Measurements from ENCODE around the gene ARHGEF19.
"Not testable (repeated sequence)": the region's sequence is repeated elsewhere in the genome, so short reads cannot be mapped to it uniquely, and the experiment has no call there.

ARHGEF19 gene

DNA sequence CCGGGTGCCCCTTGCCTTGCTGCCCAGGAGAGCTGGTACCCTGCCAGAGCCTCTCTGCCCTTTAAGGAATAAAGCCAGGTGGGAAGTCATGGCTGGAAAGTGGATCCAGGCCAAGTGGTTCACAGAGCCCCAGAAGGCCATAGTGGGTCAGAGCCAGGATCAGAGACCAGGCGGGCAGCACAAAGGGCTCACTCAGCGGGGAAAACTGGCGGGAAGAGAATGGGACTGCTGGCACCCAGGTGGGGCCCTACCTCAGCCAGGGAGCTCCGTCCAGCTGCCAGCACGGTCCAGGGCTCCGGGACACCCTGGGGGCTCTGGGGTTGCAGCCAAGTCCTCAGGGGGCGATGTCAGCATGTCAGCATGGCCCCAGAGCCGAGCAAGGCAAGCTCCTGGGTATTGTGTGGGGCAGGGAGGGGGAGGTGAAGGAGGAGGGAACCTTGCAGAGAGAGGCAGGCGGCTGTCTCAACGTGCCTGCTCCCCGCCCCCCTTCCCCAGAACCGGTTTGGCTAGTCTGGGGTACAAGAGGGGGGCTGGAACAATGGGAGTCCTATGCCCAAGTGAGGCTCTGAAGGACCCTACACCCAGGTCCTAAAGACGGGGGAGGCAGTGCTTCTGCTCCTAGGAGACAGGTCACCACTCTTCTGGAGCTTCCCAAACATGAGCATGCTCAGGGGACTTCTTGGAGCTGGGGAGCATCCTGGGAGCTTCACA lies at the start of gene ARHGEF19:
Gene ARHGEF19 (minus strand): TSS at position 402 of the 711 bp plus-strand sequence. CDS start 3,598 bp downstream, outside the sequence.
- no peak for DNase-seq (ENCODE audit: low spot score)

- no peak for DNase-seq (ENCODE audit: low spot score)
These were observed 49.6 kb upstream of the ARHGEF19 start for GRCh38 chr1:16262067-16262466.

DNA sequence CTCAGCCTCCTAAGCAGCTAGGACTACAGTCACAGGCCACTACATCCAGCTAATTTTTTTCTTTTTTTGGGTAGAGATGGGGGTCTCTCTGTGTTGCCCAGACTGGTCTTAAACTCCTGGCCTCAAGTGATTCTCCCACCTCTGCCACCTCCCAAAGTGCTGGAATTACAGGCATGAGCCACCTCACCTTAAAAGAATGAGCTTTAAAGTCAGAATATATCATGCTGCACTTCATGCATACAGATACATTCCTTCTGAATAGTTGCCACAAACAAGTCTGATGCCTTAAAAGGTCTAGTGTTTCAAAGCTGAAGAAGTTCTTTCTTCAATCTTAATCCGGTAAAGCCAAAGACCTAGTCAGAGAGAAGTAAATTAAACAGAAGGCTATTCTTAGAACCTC lies 48.4 kb upstream of the ARHGEF19 start:
- no peak for DNase-seq (ENCODE audit: low spot score)

- no peak for DNase-seq (ENCODE audit: low spot score)
These were observed 46.2 kb upstream of the ARHGEF19 start for GRCh38 chr1:16258591-16259135.

- no peak for DNase-seq (ENCODE audit: low spot score)
These were observed 45.5 kb upstream of the ARHGEF19 start for GRCh38 chr1:16257968-16258367.

DNA sequence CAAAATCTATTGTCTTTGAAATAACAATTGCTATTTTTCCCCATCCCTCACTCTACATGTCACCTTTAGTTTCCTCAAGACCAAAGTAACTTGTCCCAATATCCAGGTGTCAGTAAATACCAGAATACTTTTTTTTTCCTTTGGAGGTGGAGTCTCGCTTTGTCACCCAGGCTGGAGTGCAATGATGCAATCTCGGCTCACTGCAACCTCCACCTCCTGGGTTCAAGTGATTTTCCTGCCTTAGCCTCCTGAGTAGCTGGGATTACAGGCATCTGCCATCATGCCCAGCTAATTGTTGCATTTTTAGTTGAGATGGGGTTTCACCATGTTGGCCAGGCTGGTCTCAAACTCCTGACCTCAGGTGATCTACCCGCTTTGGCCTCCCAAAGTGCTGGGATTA lies 45.1 kb upstream of the ARHGEF19 start:
- not testable (repeated sequence) for DNase-seq (ENCODE audit: low spot score)

DNA sequence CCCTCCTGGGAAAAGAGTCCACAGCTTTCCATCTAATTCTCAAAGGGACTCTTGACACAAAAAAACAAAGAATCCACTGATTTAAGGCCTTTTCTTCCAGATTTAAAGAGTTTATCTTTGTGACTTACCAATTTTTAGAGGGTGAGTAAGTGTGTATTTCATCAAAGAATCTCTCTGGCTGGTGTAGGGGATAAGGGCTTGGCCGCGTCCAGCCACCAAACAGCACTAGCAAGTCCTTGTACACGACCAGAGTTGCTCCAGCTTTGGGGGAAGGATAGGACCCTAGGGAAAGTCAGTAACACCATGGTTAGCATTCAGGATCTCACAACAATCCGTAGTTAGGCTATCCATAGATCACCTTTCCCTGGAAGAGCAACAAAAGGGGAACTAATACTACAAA lies 44.0 kb upstream of the ARHGEF19 start:
- DNase-seq (ENCODE audit: low spot score) = no peak

- no peak for DNase-seq (ENCODE audit: low spot score)
These were observed 41.9 kb upstream of the ARHGEF19 start for GRCh38 chr1:16254263-16254928.

DNA sequence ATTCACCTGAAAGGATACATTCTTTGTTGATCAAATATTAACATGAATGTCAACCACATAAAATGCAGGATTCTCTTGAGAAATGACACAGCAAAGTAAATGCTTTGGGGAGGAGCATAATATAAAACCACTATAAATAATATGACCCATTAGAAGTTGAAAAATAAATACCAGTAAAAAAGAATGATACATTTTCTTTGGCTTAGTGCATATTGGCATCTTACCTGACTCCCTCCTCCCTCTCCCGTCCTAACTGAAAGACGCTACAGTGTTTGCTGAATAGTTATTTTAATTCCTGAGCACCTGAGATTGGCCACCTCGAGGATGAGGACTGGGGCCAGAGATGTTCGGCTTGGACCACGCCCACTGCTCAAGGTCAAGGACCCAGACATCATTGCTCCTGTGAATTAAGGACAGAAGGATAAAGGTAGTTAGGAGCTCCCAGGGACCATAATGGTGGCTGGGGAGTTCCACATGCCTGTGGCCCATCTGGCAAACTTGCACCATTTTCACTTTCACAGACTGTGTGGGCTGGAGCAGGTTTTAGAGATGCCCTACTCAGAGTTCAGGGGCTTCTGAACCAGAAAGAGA lies 41.0 kb upstream of the ARHGEF19 start:
- no peak for DNase-seq (ENCODE audit: low spot score)

GRCh38 chr1:16252912-16253311 lies 40.5 kb upstream of the ARHGEF19 start:
- no peak for DNase-seq (ENCODE audit: low spot score)

- no peak for DNase-seq (ENCODE audit: low spot score)
These were observed 38.9 kb upstream of the ARHGEF19 start for GRCh38 chr1:16251381-16251780.

DNA sequence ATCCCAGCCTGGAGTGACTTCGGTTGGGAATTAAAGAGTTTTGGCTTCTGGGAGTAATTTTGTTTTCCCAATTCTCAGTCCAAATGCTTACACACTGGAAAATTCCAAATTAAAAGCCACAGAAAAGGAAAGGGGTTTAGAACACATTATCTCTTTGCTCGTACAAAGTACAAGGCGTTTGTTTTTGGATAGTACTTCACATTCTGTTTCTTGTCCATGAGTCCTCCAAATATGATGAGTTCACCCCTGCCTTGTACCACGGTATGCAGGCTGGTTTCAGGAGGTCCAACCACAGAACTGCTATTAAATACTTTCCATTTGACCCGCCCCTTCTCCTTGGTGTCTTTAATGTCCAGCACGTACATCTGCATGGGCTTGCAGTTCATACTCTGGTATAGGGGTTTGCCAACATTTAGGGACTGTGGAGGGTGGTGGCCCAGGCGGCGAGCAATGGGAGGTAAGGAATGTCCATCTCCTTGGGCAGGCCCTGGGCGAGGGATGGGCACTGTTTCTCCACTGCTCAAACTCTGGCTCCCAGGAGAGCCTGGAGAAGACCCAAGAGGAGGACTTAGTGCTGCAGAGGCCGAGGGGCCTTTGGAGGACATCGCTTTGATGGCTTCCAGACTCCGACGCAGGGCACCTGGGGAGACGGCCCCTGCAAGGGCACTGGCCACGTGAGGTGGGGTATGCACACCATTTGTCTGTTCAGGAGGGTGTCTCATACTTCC lies 38.2 kb upstream of the ARHGEF19 start:
- DNase-seq (ENCODE audit: low spot score) = no peak

DNA sequence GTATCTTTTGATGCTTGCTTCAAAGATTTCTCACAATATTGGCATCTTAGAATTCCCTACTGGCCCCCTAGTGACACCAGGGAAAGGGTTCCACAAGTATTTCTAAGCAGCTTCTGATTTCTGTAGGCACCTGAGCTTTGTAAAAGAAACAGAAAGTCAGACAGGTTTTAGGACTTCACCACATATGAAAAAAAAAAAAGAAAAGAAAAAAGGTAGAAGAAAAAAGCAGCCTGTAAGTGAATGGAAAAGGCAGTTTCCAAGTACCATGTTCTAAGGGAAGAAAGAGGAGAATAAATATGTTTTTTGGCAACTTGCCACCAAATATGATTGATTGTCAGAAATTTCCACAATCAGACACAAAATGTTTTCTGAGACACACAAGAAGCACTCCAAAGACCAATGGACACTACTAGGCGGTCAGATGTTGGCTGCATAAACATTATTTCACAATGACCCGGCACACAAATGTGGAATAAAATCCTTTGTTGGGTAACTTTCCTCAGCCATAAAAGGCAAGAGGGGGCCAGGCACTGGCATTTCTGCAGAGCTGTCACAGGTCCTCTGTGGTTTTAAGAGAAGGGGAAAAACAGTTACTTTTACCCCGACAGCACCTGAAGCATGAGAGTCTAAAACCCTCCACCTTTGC lies 37.3 kb upstream of the ARHGEF19 start:
- no peak for DNase-seq (ENCODE audit: low spot score)

DNA sequence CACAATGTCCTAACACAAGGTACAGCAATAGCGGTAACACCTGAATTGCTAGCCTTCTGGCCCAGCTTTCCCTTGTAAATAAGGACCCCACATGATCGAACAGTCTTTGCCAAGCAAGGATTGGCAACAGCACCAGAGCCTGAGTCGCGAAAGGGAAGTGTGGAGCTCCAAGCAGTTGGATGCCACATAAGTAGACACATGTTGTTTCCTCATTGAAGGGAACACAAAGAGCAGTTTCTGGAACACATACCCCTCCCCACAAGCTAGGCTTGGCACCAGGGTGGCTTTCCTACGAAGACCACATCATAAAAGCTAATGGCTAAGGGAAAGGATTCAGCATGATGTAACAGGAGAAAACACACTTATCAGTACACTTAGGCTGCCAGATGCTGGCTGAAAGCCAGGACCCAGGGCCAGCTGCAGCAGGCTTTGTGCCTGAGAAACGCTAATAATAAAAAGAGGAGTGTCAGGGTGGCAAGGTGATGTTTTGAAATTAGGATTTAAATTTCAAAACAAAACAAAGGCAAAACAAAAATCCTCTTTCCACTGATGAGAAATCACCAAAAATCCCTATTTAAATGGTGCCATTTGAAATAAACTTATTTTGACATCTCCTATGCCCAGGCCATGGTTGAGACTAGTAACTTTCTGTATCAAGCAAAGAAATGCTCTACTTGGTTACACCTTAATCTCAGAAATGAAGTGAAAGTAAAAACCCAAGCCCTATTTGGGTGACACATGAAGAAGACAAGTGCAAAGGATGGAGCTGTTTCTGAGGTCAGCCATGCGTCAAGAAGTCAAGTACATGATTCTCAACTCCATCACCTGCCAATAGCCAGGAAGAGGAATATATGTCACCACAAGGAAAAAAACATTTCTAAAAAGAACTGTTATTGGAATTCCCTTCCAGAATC lies 36.4 kb upstream of the ARHGEF19 start:
- no peak for DNase-seq (ENCODE audit: low spot score)

GRCh38 chr1:16248007-16248436 lies 35.6 kb upstream of the ARHGEF19 start:
- DNase-seq (ENCODE audit: low spot score) = no peak

GRCh38 chr1:16247441-16247840 lies 35.0 kb upstream of the ARHGEF19 start:
- DNase-seq (ENCODE audit: low spot score) = no peak

DNA sequence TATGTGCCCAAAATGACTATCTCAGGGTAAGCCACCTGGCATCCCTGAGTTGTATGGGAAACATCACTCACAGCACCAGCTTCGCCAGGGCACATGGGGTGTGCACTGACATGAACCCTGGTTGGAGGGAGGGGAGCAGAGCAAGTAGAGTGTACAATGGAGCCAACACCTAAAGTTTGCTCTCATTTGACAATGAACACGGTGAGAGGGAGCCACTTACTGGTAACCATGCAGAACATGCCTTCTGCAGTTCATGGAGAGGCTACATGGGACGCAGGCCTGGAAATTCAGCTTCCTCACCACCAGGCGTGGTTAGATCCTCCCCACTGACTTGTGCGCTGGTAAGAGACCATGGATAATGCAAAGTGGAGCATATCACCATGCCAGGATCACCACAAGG lies 34.5 kb upstream of the ARHGEF19 start:
- DNase-seq (ENCODE audit: low spot score) = no peak

GRCh38 chr1:16246239-16246638 lies 33.8 kb upstream of the ARHGEF19 start:
- DNase-seq (ENCODE audit: low spot score) = not testable (repeated sequence)

DNA sequence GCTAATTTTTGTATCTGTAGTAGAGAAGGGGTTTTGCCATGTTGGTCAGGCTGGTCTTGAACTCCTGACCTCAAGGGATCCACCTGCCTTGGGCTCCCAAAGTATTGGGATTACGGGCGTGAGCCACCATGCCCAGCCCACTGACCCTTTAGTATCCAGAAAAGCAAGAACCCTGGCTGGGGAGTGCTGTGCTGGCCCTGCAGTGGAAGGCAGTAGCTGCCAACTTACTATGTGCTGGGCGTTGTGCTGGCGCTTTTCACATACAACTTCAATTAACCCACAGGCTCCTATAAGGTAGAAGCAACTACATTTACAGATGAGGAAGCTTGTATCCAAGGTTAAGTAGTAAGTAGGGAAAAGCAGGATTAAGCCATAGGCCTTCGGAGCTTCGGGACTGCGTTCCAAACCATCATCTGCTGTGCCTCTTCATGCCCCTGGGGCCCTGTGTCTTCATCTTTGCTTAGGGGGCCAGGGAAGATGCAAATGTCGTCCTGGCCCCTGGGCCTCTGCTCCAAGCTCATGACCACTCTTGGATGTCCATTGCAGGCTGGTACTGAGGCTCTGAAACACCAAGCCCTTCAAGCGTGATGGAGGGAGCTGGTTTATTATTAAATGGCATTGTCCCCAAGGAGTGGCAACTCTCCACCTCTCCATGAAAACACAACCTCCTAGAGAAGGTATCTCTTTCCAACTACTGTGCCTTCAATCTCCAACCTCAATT lies 33.2 kb upstream of the ARHGEF19 start:
- no peak for DNase-seq (ENCODE audit: low spot score)

Measured in left forelimb (tissue), 1 donor.